Breast epithelium (tissue), 4 donors: Measurements from ENCODE around the gene MAB21L2. TPM values are rescaled to one million over a fixed set of nuclear protein-coding genes. Genes with fewer than 3 reads are reported as not detected.

ENCODE experiments used
- DNase-seq, 2 donors: peaks; one replicate each; pipeline ENCODE4 v3.0.0-alpha.2; 2019; ENCODE audit warnings: low spot score in 2 of 2
- H3K27ac ChIP-seq, 2 donors: fragments of 200-600 bp; sonication (generic) in 1 of 2; one replicate each; pipeline ENCODE4 v1.5.1; 2016 to 2019; ENCODE audit warnings: mild to moderate bottlenecking in 1 of 2
- H3K27me3 ChIP-seq, 2 donors: fragments of 200-600 bp; sonication (generic) in 1 of 2; one replicate each; pipeline versions ENCODE4 v1.5.1 to v1.6.0; 2017 to 2019; ENCODE audit warnings: control low read depth in 1 of 2, mild to moderate bottlenecking in 1 of 2
- H3K36me3 ChIP-seq: fragments of 200-600 bp; one replicate; pipeline ENCODE4 v1.5.1; 2019
- H3K4me1 ChIP-seq, 2 donors: fragments of 200-600 bp; sonication (generic); one replicate each; pipeline ENCODE4 v1.5.1; 2016 to 2019; ENCODE audit warnings: control low read depth in 1 of 2
- H3K4me3 ChIP-seq, 3 donors: fragments of 200-600 bp; sonication (generic); 1 replicate in 2 of 3; 2 replicates in 1 of 3; pipeline ENCODE4 v1.5.1; 2016 to 2019; ENCODE audit warnings: mild to moderate bottlenecking in 3 of 3, moderate library complexity in 2 of 3
- H3K9me3 ChIP-seq, 2 donors: fragments of 200-600 bp; sonication (generic) in 1 of 2; one replicate each; pipeline ENCODE4 v1.5.1; 2016 to 2019; ENCODE audit warnings: control low read depth in 1 of 2
- POLR2A ChIP-seq: fragments of 450-650 bp; IDR thresholded peaks from one replicate; pipeline ENCODE4 v1.6.1; 2016; ENCODE audit warnings: antibody characterized with exemption, mild to moderate bottlenecking, moderate library complexity
- POLR2AphosphoS5 ChIP-seq, 3 donors: sonication (generic); formaldehyde crosslinking; IDR thresholded peaks; one replicate each; pipeline ENCODE4 v1.6.1; 2017; ENCODE audit warnings: antibody characterized with exemption in 3 of 3
- intact Hi-C: fragments of 100-400 bp; cut with DNase I; formaldehyde crosslinking; loops from one replicate; pipeline ENCODE4 v1.15.1; 2023; ENCODE audit warnings: low total_unique reads
- total RNA-seq, 3 donors: library from RNA; depleted of rRNA; stranded (reverse); fragments of >200 nt; gene quantifications; one replicate each; pipeline ENCODE4 v1.1.0, GENCODE V29; 2016
- TF ChIP-seq, protein P1 (sequence below), 3 donors: fragments of 450-650 bp; IDR thresholded peaks; one replicate each; pipeline ENCODE4 v1.5.1; 2016 to 2017; ENCODE audit warnings: antibody characterized with exemption in 3 of 3, mild to moderate bottlenecking in 3 of 3, moderate library complexity in 3 of 3

Gene MAB21L2
- total RNA-seq, 3 donors from 2014 or later = 0.15 TPM; not detected in 2

DNA sequence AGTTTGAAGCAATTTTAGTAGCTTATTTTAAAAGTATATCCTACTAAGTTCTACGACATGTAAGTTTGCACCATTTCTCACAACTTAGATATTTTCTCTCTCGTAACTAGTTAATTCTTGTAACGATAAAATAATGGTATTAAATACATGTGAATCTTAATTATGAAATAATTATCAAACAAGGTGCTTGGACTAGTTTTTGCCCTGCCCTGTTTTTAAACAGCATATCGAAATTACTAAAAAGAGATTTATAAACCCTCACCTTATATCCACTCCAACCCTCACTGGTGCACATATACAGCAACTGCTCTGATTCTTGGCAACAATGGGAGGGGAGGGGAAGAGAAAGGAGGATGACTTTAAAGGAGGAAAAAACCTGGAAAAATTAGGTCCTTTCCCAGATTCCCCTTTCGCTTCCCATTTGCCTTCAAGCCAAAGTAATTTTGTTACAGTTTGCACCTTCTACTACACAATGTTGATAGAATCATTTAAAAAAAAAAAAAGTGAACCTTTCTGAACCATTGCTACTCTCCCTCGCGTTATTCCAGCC lies 820 bp upstream of the MAB21L2 start:
- no peaks in the 10 kb centered on the region for H3K4me1 ChIP-seq
- intact Hi-C loops = no loop called here

DNA sequence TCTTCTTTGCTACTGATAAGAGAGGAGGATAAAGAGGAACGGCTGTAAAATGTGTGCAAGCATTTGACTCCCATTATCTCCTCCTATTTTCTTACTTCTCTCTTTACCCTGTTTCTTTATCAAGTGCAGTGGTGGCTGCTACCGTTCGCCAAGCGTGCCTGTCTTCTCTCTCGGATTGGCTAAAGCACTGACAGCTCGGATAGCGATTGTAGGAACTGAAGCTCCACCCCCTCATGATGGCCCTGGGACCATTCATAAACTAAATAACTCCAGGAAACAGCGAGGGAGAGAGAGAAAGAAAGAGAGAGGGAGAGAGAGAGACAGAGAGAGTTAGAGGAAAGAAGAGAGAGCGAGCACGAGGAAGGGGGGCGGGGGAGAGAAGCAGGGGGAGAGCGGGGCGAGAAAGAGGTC lies 305 bp upstream of the MAB21L2 start:
- Histone ChIP-seq H3K4me3 (no peak overlapping the region), H3K9me3 (peaks cover 0 to 8% of the 10 kb centered on the region in 2 donors), H3K4me1 (no peaks in the 10 kb centered on the region), H3K36me3 (no peaks in the 10 kb centered on the region), H3K27ac (no peak overlapping the region), H3K27me3 (no peaks in the 10 kb centered on the region)
- no peak for TF ChIP-seq POLR2A
- TF ChIP-seq POLR2AphosphoS5 (IDR thresholded peaks at IDR 0.05) = no peak
- TF ChIP-seq, protein P1, sequence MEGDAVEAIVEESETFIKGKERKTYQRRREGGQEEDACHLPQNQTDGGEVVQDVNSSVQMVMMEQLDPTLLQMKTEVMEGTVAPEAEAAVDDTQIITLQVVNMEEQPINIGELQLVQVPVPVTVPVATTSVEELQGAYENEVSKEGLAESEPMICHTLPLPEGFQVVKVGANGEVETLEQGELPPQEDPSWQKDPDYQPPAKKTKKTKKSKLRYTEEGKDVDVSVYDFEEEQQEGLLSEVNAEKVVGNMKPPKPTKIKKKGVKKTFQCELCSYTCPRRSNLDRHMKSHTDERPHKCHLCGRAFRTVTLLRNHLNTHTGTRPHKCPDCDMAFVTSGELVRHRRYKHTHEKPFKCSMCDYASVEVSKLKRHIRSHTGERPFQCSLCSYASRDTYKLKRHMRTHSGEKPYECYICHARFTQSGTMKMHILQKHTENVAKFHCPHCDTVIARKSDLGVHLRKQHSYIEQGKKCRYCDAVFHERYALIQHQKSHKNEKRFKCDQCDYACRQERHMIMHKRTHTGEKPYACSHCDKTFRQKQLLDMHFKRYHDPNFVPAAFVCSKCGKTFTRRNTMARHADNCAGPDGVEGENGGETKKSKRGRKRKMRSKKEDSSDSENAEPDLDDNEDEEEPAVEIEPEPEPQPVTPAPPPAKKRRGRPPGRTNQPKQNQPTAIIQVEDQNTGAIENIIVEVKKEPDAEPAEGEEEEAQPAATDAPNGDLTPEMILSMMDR (IDR thresholded peaks at IDR 0.05) = no peak
- intact Hi-C loops = no loop called here
- no peak for DNase-seq

More for the DNA sequence above, 820 bp upstream of the MAB21L2 start:
- TF ChIP-seq POLR2A (no peak), POLR2AphosphoS5 (IDR thresholded peaks at IDR 0.05) (no peak)
- TF ChIP-seq, protein P1 (IDR thresholded peaks at IDR 0.05) = no peak
- Histone ChIP-seq H3K27me3 (no peaks in the 10 kb centered on the region), H3K36me3 (no peaks in the 10 kb centered on the region), H3K9me3 (peaks cover 0 to 8% of the 10 kb centered on the region in 2 donors), H3K27ac (no peak overlapping the region), H3K4me3 (no peak overlapping the region)
- no peak for DNase-seq

DNA sequence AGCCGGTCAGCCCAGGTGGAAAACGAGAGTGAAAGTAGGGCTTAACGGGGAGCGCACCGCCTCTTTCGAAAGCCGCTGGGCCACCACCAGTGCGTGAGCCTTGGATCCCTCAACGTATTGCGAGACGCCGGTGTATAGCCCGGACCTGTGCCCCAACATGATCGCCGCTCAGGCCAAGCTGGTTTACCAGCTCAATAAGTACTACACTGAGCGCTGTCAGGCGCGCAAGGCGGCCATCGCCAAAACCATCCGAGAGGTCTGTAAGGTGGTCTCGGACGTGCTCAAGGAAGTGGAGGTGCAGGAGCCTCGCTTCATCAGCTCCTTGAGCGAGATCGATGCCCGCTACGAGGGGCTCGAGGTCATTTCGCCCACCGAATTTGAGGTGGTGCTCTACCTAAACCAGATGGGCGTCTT lies 929 bp downstream of the MAB21L2 start:
- Histone ChIP-seq H3K4me3 (peak overlapping the region; percentile 21 to 50 (median 34)), H3K9me3 (peaks cover 0 to 8% of the 10 kb centered on the region in 2 donors), H3K27me3 (no peaks in the 10 kb centered on the region), H3K4me1 (no peaks in the 10 kb centered on the region), H3K27ac (no peak overlapping the region), H3K36me3 (no peaks in the 10 kb centered on the region)
- TF ChIP-seq POLR2AphosphoS5 (IDR thresholded peaks at IDR 0.05) (no peak), POLR2A (no peak)
- TF ChIP-seq, protein P1 (IDR thresholded peaks at IDR 0.05) = no peak
- DNase-seq = no peak
- intact Hi-C loops = no loop called here

DNA sequence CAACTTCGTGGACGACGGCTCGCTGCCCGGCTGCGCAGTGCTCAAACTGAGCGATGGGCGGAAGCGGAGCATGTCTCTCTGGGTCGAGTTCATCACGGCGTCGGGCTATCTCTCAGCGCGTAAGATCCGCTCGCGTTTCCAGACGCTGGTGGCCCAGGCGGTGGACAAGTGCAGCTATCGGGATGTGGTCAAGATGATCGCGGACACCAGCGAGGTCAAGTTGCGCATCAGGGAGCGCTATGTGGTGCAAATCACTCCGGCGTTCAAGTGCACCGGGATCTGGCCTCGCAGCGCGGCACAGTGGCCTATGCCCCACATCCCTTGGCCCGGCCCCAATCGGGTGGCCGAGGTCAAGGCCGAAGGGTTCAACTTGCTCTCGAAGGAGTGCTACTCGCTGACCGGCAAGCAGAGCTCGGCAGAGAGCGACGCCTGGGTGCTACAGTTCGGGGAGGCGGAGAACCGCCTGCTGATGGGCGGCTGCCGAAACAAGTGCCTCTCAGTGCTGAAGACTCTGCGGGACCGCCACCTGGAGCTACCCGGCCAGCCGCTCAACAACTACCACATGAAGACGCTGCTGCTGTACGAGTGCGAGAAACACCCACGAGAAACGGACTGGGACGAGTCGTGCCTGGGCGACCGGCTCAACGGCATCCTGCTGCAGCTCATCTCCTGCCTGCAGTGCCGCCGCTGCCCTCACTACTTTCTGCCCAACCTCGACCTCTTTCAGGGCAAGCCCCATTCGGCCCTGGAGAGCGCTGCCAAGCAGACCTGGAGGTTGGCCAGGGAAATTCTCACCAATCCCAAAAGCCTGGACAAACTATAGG lies 1.5 kb downstream of the MAB21L2 start:
- H3K27ac ChIP-seq = no peak overlapping the region
- H3K36me3 ChIP-seq = no peaks in the 10 kb centered on the region
- intact Hi-C loops = no loop called here
- peaks cover 0 to 8% of the 10 kb centered on the region in 2 donors for H3K9me3 ChIP-seq
- H3K4me1 ChIP-seq = no peaks in the 10 kb centered on the region
- TF ChIP-seq POLR2AphosphoS5 (IDR thresholded peaks at IDR 0.05) = no peak
- TF ChIP-seq POLR2A = no peak
- H3K27me3 ChIP-seq = no peaks in the 10 kb centered on the region
- no peak for DNase-seq
- H3K4me3 ChIP-seq = peak overlapping the region; percentile 21 to 50 (median 34)

DNA sequence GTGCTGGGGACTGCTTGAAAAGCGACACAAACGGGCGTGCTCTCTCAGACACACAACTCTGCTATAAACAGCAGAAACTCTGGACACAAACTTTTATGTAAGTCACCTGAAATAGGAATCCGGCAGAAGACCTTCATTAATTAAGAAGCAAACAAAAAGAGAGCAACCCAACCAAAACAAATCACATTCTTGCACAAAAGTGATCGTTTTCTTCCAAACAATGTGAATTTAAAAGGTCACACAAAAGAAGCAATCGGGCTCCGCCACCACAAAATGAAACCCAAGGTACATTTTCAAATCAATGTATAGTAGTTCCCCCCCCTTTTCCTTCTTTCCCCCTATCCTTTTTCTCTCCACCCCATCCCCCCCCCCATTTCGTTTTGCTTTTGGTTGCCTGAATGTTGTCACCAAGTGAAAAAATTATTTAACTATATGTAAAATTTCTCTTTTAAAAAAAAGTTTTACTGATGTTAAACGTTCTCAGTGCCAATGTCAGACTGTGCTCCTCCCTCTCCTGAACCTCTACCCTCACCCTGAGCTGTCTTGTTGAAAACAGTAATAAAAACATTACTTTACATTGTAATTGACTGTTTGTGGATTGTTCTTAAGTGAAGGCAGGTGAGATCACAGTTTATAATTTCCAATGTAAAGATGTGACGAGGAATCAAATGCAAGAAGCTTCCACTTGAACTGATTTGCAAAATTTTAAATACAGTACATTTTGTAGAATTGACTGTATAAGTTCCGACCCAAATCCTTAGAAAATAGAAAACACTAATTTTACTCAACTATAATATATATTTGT lies 2.4 kb downstream of the MAB21L2 start:
- no peaks in the 10 kb centered on the region for H3K36me3 ChIP-seq
- H3K27me3 ChIP-seq = no peaks in the 10 kb centered on the region
- TF ChIP-seq POLR2A (no peak), POLR2AphosphoS5 (IDR thresholded peaks at IDR 0.05) (no peak)
- TF ChIP-seq, protein P1 (IDR thresholded peaks at IDR 0.05) = no peak
- peaks cover 0 to 8% of the 10 kb centered on the region in 2 donors for H3K9me3 ChIP-seq
- no peak overlapping the region for H3K27ac ChIP-seq
- peak overlapping the region in 1 of 3 donors; percentile 34 for H3K4me3 ChIP-seq
- no peak for DNase-seq
- no peaks in the 10 kb centered on the region for H3K4me1 ChIP-seq
- intact Hi-C loops = no loop called here
